ENCODE data around the gene UNC45B. TPM values are rescaled to one million over a fixed set of nuclear protein-coding genes. Genes with fewer than 3 reads are reported as not detected.
A peak's percentile ranks its signal among the peaks of the same experiment; 100 is the strongest.

Gene UNC45B
- total and polyA plus RNA-seq, 2 of the 8 experiments (the other 6 are each of a cell fraction or from before 2014, with no cell fraction given): 0.06 to 0.15 TPM

DNA sequence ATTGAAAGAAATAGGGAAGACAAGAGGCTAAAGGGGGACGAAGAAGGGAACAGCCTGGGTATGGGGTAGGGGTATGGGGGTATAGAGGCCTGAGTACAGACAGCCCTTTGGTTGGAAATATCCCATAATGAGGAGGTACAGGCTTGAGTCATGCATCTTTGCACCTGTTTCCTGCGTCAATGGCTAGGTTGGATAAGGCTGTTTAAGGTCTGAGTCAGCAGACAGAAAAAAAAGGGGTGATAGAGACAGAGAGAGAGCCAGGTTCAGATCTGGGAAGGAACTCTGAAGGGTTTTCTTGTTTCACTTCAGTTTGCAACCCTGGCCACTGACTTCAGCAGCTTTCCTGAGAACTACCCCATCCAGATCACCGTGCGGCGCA, 17.7 kb upstream of the UNC45B start:
- H3K9ac ChIP-seq (replicated peaks in 1 of 4; ENCODE audit: extremely low read depth in 1 of 4, low read depth in 3 of 4, low read length in 3 of 4): no peak overlapping the region
- TF ChIP-seq RNF2 (IDR thresholded peaks at IDR 0.05; ENCODE audit: borderline replicate concordance, low read depth, low read length, missing control alignments, poor library complexity, severe bottlenecking): no peak
- no peak for TF ChIP-seq GTF2F1 (IDR thresholded peaks at IDR 0.05; ENCODE audit: borderline replicate concordance, low read depth, low read length)
- no peak for TF ChIP-seq RXRA (IDR thresholded peaks at IDR 0.05; ENCODE audit: insufficient read depth, low read depth, low read length)
- TF ChIP-seq POLR2AphosphoS5 (IDR thresholded peaks at IDR 0.05; ENCODE audit: low read depth, low read length): peak; percentile 18; the same call in 1 of the 2 replicates
- no peak overlapping the region for H3K14ac ChIP-seq (ENCODE audit: insufficient read length)
- H3K56ac ChIP-seq (replicated peaks; ENCODE audit: insufficient read length, low read depth, low read length): no peak overlapping the region
- H3K36me3 ChIP-seq (ENCODE audit: control insufficient read depth in 2 of 4, insufficient read depth in 4 of 4, low read length in 3 of 4): peaks cover 24 to 41% (median 37%) of the 10 kb centered on the region in 4 experiments
- H2BK12ac ChIP-seq (ENCODE audit: low read depth, low read length): no peak overlapping the region
- H2BK5ac ChIP-seq (ENCODE audit: low read depth, low read length): no peak overlapping the region
- no peak for FAIRE-seq
- H3K79me2 ChIP-seq (ENCODE audit: control insufficient read depth in 1 of 2, insufficient read depth in 2 of 2, low read length in 2 of 2): no peaks in the 10 kb centered on the region
- no peaks in the 10 kb centered on the region for H3K4me1 ChIP-seq (replicated peaks in 1 of 4; ENCODE audit: control insufficient read depth in 3 of 4, insufficient read depth in 4 of 4, low read length in 3 of 4)
- no peak overlapping the region for H4K5ac ChIP-seq (ENCODE audit: insufficient read length, low read depth, low read length)
- no peak overlapping the region for H3K4me3 ChIP-seq (ENCODE audit: extremely low read depth in 1 of 4, insufficient read depth in 2 of 4, low read depth in 3 of 4, low read length in 4 of 4)
- no peak overlapping the region for H3K27ac ChIP-seq (ENCODE audit: low read depth, low read length)
- DNase-seq (ENCODE audit: low read depth in 1 of 2, low spot score in 2 of 2): no peak
- H2AK5ac ChIP-seq (ENCODE audit: low read depth, low read length): no peak overlapping the region
- no peak overlapping the region for H2BK15ac ChIP-seq (ENCODE audit: low read length)
- no peak overlapping the region for H3K23ac ChIP-seq (ENCODE audit: insufficient read length)
- no peak overlapping the region for H4K91ac ChIP-seq (replicated peaks; ENCODE audit: insufficient read length, low read length)
- no peak overlapping the region for H3K4ac ChIP-seq (replicated peaks; ENCODE audit: insufficient read length, low read depth, low read length)
- H4K20me1 ChIP-seq (replicated peaks in 1 of 2; ENCODE audit: control insufficient read depth in 1 of 2, insufficient read depth in 2 of 2, low read length in 2 of 2): peaks cover 5 to 23% of the 10 kb centered on the region in 2 experiments
- no peak overlapping the region for H2BK120ac ChIP-seq (replicated peaks; ENCODE audit: low read depth, low read length)
- 93% methylated on average over 5 of the region's 5 CpGs; no CpG with 5 or more reads in 1 of the 2 experiments for WGBS, 2 experiments (ENCODE audit: extremely low coverage in 1 of 2, insufficient coverage in 1 of 2, insufficient read length in 1 of 2, insufficient replicate concordance in 2 of 2, low coverage in 1 of 2, low lambda C conversion rate in 2 of 2, missing lambda C conversion rate in 1 of 2)
- no peak overlapping the region for H2AFZ ChIP-seq (ENCODE audit: low read length)
- H3K18ac ChIP-seq (ENCODE audit: extremely low read depth, low read length): no peak overlapping the region
- no peaks in the 10 kb centered on the region for H3K79me1 ChIP-seq (ENCODE audit: low read depth, low read length)
- H3K27me3 ChIP-seq (replicated peaks in 1 of 4; ENCODE audit: control insufficient read depth in 3 of 4, extremely low read depth in 1 of 4, insufficient read depth in 3 of 4, low read length in 3 of 4): peaks cover 0 to 2% (median 0%) of the 10 kb centered on the region in 4 experiments; a peak in 2 of 7 replicates
- H3K9me3 ChIP-seq (ENCODE audit: insufficient read depth in 2 of 2, low read depth in 1 of 2, low read length in 1 of 2): peaks cover 0 to 3% of the 10 kb centered on the region in 2 experiments; a peak in 1 of 4 replicates
- H3K23me2 ChIP-seq (ENCODE audit: low read depth, low read length): no peaks in the 10 kb centered on the region
- no peak overlapping the region for H3K4me2 ChIP-seq (ENCODE audit: insufficient read depth in 1 of 2, low read depth in 2 of 2, low read length in 2 of 2)
- no peak overlapping the region for H2BK20ac ChIP-seq (ENCODE audit: low read length)
- no peak overlapping the region for H4K8ac ChIP-seq (ENCODE audit: extremely low read depth, insufficient read depth, low read length)
- ChIA-PET POLR2A (ENCODE audit: partially characterized antibody) (interaction anchor here (0.6 to 7.5 kb wide), 10 partner anchors 9 to 178 kb away, joined by 3 to 84 read pairs (median 4); partner anchors contain the start of genes FNDC8, NLE1 and RAD51D), CTCF (ENCODE audit: partially characterized antibody) (no interaction called here)
